IMR-90 (cell line): Measurements from ENCODE around the gene IL22. TPM values are rescaled to one million over a fixed set of nuclear protein-coding genes. Genes with fewer than 3 reads are reported as not detected.

Source experiments
- ATAC-seq: fragments of 200-7000 bp; cut with Tn5 transposase; 2 replicates; pipeline ENCODE4 v1.9.1; 2020; ENCODE audit warnings: low read depth, mild to moderate bottlenecking, moderate library complexity
- BruUV-seq: library from RNA; stranded (reverse); fragments of 400-500 nt; replicated peaks from 2 replicates; lab custom pipeline; 2021; lab: Mats Ljungman, UMichigan
- CTCF ChIA-PET: fragments of 300-600 bp; formaldehyde crosslinking; extraction: SDS; loops from one replicate; lab custom pipeline; 2021; ENCODE audit warnings: antibody characterized with exemption; lab: Yijun Ruan, JAX
- POLR2A ChIA-PET: fragments of 300-600 bp; sonication (Branson Sonifier 250); formaldehyde crosslinking; loops from one replicate; lab custom pipeline; 2022; ENCODE audit warnings: antibody characterized with exemption; ENCODE audit not compliant: unreplicated experiment; lab: Charles Lee
- DNase-seq: peaks from one replicate; pipeline ENCODE4 v3.0.0; 2013
- H2AFZ ChIP-seq: replicated peaks from 2 replicates; pipeline ENCODE3; 2013; ENCODE audit warnings: low read length, mild to moderate bottlenecking; ENCODE audit not compliant: poor library complexity
- H2AK5ac ChIP-seq: 2 replicates; pipeline ENCODE4 v1.6.1; 2013; ENCODE audit warnings: low read depth, low read length, inconsistent platforms
- H2AK9ac ChIP-seq: replicated peaks from 2 replicates; pipeline ENCODE3; 2013; ENCODE audit warnings: mild to moderate bottlenecking, low read depth, low read length, moderate library complexity; ENCODE audit not compliant: poor library complexity
- H2BK120ac ChIP-seq: 2 replicates; pipeline ENCODE4 v1.6.1; 2013; ENCODE audit warnings: low read depth, low read length, inconsistent platforms
- H2BK15ac ChIP-seq: 3 replicates; pipeline ENCODE4 v1.6.1; 2013; ENCODE audit warnings: low read depth, low read length, inconsistent platforms
- H2BK20ac ChIP-seq: 2 replicates; pipeline ENCODE4 v1.6.1; 2013; ENCODE audit warnings: low read depth, mild to moderate bottlenecking, inconsistent platforms, low read length, moderate library complexity
- H2BK5ac ChIP-seq: 2 replicates; pipeline ENCODE4 v1.6.1; 2013; ENCODE audit warnings: mild to moderate bottlenecking, low read depth, low read length, inconsistent platforms; ENCODE audit not compliant: poor library complexity, severe bottlenecking
- H3K14ac ChIP-seq: replicated peaks from 2 replicates; pipeline ENCODE4 v1.6.1; 2013; ENCODE audit warnings: low read depth, low read length, inconsistent platforms
- H3K18ac ChIP-seq: 2 replicates; pipeline ENCODE4 v1.6.1; 2013; ENCODE audit warnings: low read depth, low read length, control low read depth
- H3K23ac ChIP-seq: 2 replicates; pipeline ENCODE4 v1.6.1; 2013; ENCODE audit warnings: low read depth, low read length, inconsistent platforms
- H3K27ac ChIP-seq: 2 replicates; pipeline ENCODE4 v1.5.1; 2013; ENCODE audit warnings: mild to moderate bottlenecking, control low read depth, low read length; ENCODE audit not compliant: insufficient read depth
- H3K27me3 ChIP-seq: 2 replicates; pipeline ENCODE4 v1.6.1; 2013; ENCODE audit warnings: low read length; ENCODE audit not compliant: control insufficient read depth, insufficient read depth
- H3K36me3 ChIP-seq: 2 replicates; pipeline ENCODE4 v1.6.1; 2013; ENCODE audit warnings: low read length, mixed read lengths; ENCODE audit not compliant: control insufficient read depth, insufficient read depth
- H3K4ac ChIP-seq: 2 replicates; pipeline ENCODE4 v1.6.1; 2013; ENCODE audit warnings: low read depth, low read length, inconsistent platforms
- H3K4me1 ChIP-seq: 2 replicates; pipeline ENCODE4 v1.6.1; 2013; ENCODE audit warnings: low read length, mixed read lengths; ENCODE audit not compliant: control insufficient read depth, insufficient read depth
- H3K4me2 ChIP-seq: 2 replicates; pipeline ENCODE4 v1.6.1; 2013; ENCODE audit warnings: low read depth, mild to moderate bottlenecking, control low read depth, low read length, moderate library complexity
- H3K4me3 ChIP-seq: 2 replicates; pipeline ENCODE4 v1.5.1; 2013; ENCODE audit warnings: low read depth, mild to moderate bottlenecking, control low read depth, low read length, moderate library complexity; ENCODE audit not compliant: insufficient read depth
- H3K56ac ChIP-seq: 2 replicates; pipeline ENCODE4 v1.6.1; 2013; ENCODE audit warnings: low read length, inconsistent platforms; ENCODE audit not compliant: insufficient read depth; ENCODE audit errors: extremely low read depth
- H3K79me1 ChIP-seq, 2 experiments: 2 replicates each; pipeline ENCODE4 v1.6.1; 2013; ENCODE audit warnings: low read length in 2 of 2, inconsistent platforms in 1 of 2, low read depth in 1 of 2
- H3K9ac ChIP-seq: 2 replicates; pipeline ENCODE4 v1.6.1; 2013; ENCODE audit warnings: low read depth, low read length, control low read depth
- H3K9me1 ChIP-seq: 2 replicates; pipeline ENCODE4 v1.6.1; 2013; ENCODE audit warnings: low read length, inconsistent platforms; ENCODE audit not compliant: insufficient read depth
- H3K9me3 ChIP-seq: 2 replicates; pipeline ENCODE4 v1.6.1; 2013; ENCODE audit warnings: low read length; ENCODE audit not compliant: control insufficient read depth, insufficient read depth
- H4K20me1 ChIP-seq: 2 replicates; pipeline ENCODE4 v1.6.1; 2013; ENCODE audit warnings: low read length, inconsistent platforms; ENCODE audit not compliant: insufficient read depth
- H4K5ac ChIP-seq: 2 replicates; pipeline ENCODE4 v1.6.1; 2013; ENCODE audit warnings: mild to moderate bottlenecking, low read depth, low read length, control low read depth
- H4K8ac ChIP-seq, 2 experiments: 2 replicates each; pipeline ENCODE4 v1.6.1; 2013; ENCODE audit warnings: low read depth in 2 of 2, low read length in 2 of 2, control low read depth in 1 of 2, inconsistent platforms in 1 of 2
- H4K91ac ChIP-seq: 2 replicates; pipeline ENCODE4 v1.6.1; 2013; ENCODE audit warnings: low read depth, low read length, inconsistent platforms; ENCODE audit not compliant: insufficient read depth
- BHLHE40 ChIP-seq: fragments of 150-350 bp; IDR thresholded peaks from 2 replicates; pipeline ENCODE4 v1.6.1; 2016; ENCODE audit warnings: mild to moderate bottlenecking, low read depth, low read length
- CEBPB ChIP-seq: IDR thresholded peaks from 2 replicates; pipeline ENCODE4 v1.6.1; 2012; ENCODE audit warnings: low read depth, low read length, improper control_type of control experiment
- FOS ChIP-seq: fragments of 150-350 bp; IDR thresholded peaks from 2 replicates; pipeline ENCODE4 v1.6.1; 2016; ENCODE audit warnings: low read depth, low read length
- NFE2L2 ChIP-seq: fragments of 150-350 bp; IDR thresholded peaks from 2 replicates; pipeline ENCODE4 v1.6.1; 2016; ENCODE audit warnings: low read depth, mild to moderate bottlenecking, low read length
- POLR2A ChIP-seq: IDR thresholded peaks from 2 replicates; pipeline ENCODE4 v1.6.1; 2012; ENCODE audit warnings: mild to moderate bottlenecking, low read depth, low read length
- RCOR1 ChIP-seq: IDR thresholded peaks from 2 replicates; pipeline ENCODE4 v1.6.1; 2012; ENCODE audit warnings: mild to moderate bottlenecking, low read length, improper control_type of control experiment; ENCODE audit not compliant: insufficient replicate concordance
- USF2 ChIP-seq: fragments of 150-350 bp; IDR thresholded peaks from 2 replicates; pipeline ENCODE4 v1.6.1; 2017; ENCODE audit warnings: mild to moderate bottlenecking, antibody characterized with exemption, low read length, low read depth
- WGBS, 2 experiments: methylation state at CpG; one replicate each; pipeline versions ENCODE4 v1.1.5 to v1.1.7; 2013; ENCODE audit warnings: missing lambda C conversion rate in 2 of 2; ENCODE audit not compliant: insufficient read length in 1 of 2; ENCODE audit errors: extremely low coverage in 2 of 2; 5-methylcytosine and 5-hydroxymethylcytosine counted together
- dilution Hi-C: fragments of 300-500 bp; cut with HindIII; formaldehyde crosslinking; loops from one replicate; pipeline ENCODE4 v1.14.3; 2018; ENCODE audit warnings: low sequenced_read_pairs; ENCODE audit not compliant: unreplicated experiment
- in situ Hi-C: fragments of 300-500 bp; cut with MboI; formaldehyde crosslinking; loops from 3 replicates; pipeline ENCODE4 v1.14.3; 2019; ENCODE audit warnings: low sequenced_read_pairs, inconsistent platforms, mixed read lengths
- intact Hi-C: fragments of 100-400 bp; cut with micrococcal nuclease; formaldehyde crosslinking; loops from 2 replicates; pipeline ENCODE4 v1.10.0; 2022
- polyA plus RNA-seq, 3 experiments: library from polyadenylated mRNA; depleted of rRNA; stranded (reverse); fragments of >200 nt; gene quantifications; 2 replicates each; pipeline ENCODE4 v1.2.3, GENCODE V29; 2012; ENCODE audit warnings: low replicate concordance in 1 of 3
- total RNA-seq: library from RNA; depleted of rRNA; stranded (reverse); fragments of >200 nt; gene quantifications from 2 replicates; pipeline ENCODE4 v1.2.3, GENCODE V29; 2012

IL22 gene
- total and polyA plus RNA-seq, 2 of the 4 experiments (the other 2 are of a cell fraction), result not detected

- Histone ChIP-seq H2BK5ac (no peak overlapping the region), H3K56ac (no peak overlapping the region), H4K5ac (no peak overlapping the region), H3K14ac (no peak overlapping the region), H2BK15ac (no peak overlapping the region), H3K4ac (no peak overlapping the region), H3K79me1 (no peaks in the 10 kb centered on the region), H4K20me1 (no peaks in the 10 kb centered on the region), H3K36me3 (no peaks in the 10 kb centered on the region), H3K4me1 (no peaks in the 10 kb centered on the region), H3K9ac (no peak overlapping the region), H2AK5ac (no peak overlapping the region), H3K9me3 (no peaks in the 10 kb centered on the region), H3K9me1 (no peaks in the 10 kb centered on the region), H3K18ac (no peak overlapping the region), H4K8ac (no peak overlapping the region), H4K91ac (no peak overlapping the region), H3K4me3 (no peak overlapping the region), H3K23ac (no peak overlapping the region), H2BK20ac (no peak overlapping the region), H2AK9ac (no peak overlapping the region), H3K27ac (no peak overlapping the region), H3K27me3 (no peaks in the 10 kb centered on the region), H2BK120ac (no peak overlapping the region), H2AFZ (no peak overlapping the region), H3K4me2 (no peak overlapping the region)
- no peak for TF ChIP-seq NFE2L2
- TF ChIP-seq USF2, result no peak
- no peak for TF ChIP-seq CEBPB
- no peak for TF ChIP-seq RCOR1
- TF ChIP-seq BHLHE40, result no peak
- no peak for TF ChIP-seq POLR2A
- no peak for TF ChIP-seq FOS
- no TSS peak for BruUV-seq
- in situ Hi-C loops (no loop called here), intact Hi-C loops (no loop called here), dilution Hi-C loops (no loop called here)
- CTCF ChIA-PET, result no interaction called here
- no CpG with 5 or more reads among the region's 6 CpGs for WGBS, 2 experiments
- ATAC-seq (no peak), DNase-seq (no peak)
- POLR2A ChIA-PET, result no interaction called here
These were observed 36.7 kb upstream of the IL22 start for GRCh38 chr12:68290126-68290525.
